Thoracic aorta (tissue), 2 donors: ENCODE data around the gene RNF19B. TPM values are rescaled to one million over a fixed set of nuclear protein-coding genes. Genes with fewer than 3 reads are reported as not detected.

ENCODE experiments used
- ATAC-seq: fragments of 150-250 bp; one replicate; pipeline ENCODE4 v1.8.0; 2017; ENCODE audit warnings: low read depth; ENCODE audit not compliant: insufficient number of reproducible peaks, low FRiP score
- DNase-seq: peaks from one replicate; pipeline ENCODE4 v3.0.0-alpha.2; 2020; ENCODE audit warnings: low spot score
- H3K27ac ChIP-seq, 2 donors: fragments of 200-600 bp; sonication (generic); 1 replicate in 1 of 2; 2 replicates in 1 of 2; pipeline ENCODE4 v1.5.1; 2016; ENCODE audit warnings: mild to moderate bottlenecking in 2 of 2, moderate library complexity in 2 of 2
- H3K27me3 ChIP-seq: fragments of 200-600 bp; sonication (generic); replicated peaks from 2 replicates; pipeline ENCODE4 v1.6.0; 2016; ENCODE audit warnings: mild to moderate bottlenecking; ENCODE audit not compliant: insufficient read depth
- H3K36me3 ChIP-seq: fragments of 200-600 bp; sonication (generic); one replicate; pipeline ENCODE4 v1.5.1; 2016
- H3K4me1 ChIP-seq, 2 donors: fragments of 200-600 bp; sonication (generic); 1 replicate in 1 of 2; 2 replicates in 1 of 2; pipeline versions ENCODE4 v1.5.1 to v1.6.0; 2016; ENCODE audit warnings: low read depth in 2 of 2, mild to moderate bottlenecking in 1 of 2; ENCODE audit not compliant: control insufficient read depth in 1 of 2
- H3K4me3 ChIP-seq: fragments of 200-600 bp; sonication (generic); 2 replicates; pipeline ENCODE4 v1.5.1; 2016; ENCODE audit warnings: mild to moderate bottlenecking
- H3K9me3 ChIP-seq: fragments of 200-600 bp; sonication (generic); 2 replicates; pipeline ENCODE4 v1.5.1; 2016
- total RNA-seq, 2 donors: library from RNA; depleted of rRNA; stranded (reverse); fragments of >200 nt; gene quantifications; one replicate each; pipeline versions ENCODE4 v1.1.0 to v1.2.3, GENCODE V29; 2016
- TF ChIP-seq, protein P1 (sequence below): fragments of 200-600 bp; sonication (generic); IDR thresholded peaks from one replicate; pipeline ENCODE4 v1.5.1; 2019; ENCODE audit warnings: antibody characterized with exemption

The RNF19B gene
- total RNA-seq, 2 donors from 2014 or later = 21.9 to 37.2 TPM

DNA sequence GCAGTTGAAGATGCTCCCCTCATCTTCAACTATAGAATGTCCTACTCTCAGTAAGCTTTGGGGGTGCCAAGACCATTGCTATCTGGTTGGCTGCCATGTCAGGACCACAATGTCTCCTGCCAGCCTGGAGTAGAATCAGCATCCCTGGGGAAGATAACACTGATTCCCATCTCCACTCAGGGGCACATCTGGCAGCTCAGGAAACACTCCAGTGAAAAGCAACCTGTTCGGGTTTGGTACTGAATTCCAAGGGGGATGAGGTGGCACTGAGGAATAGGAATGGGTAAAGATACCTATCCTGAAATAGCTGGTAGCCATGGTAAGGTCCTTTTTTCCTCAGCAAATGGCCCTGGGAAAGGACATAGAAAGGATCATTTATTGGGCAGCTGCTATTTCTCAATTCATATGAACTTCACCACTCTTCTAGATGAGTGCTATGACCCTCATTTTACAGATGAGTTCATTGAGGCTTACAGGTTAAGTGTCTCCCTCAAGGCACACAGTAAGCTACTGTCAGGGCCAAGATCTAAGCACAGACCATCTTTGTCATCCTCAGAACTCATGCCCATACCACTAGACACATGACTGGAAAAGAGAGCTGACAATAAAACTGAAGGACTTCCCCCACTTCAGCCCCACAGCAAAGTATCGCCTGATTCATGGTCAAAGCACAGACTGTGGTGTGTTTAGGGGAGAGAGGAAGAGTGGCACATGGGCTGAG is 40.7 kb upstream of the RNF19B start:
- H3K27ac ChIP-seq = no peak overlapping the region
- H3K9me3 ChIP-seq = no peaks in the 10 kb centered on the region
- no peaks in the 10 kb centered on the region for H3K4me1 ChIP-seq
- H3K27me3 ChIP-seq = no peaks in the 10 kb centered on the region
- TF ChIP-seq, protein P1, sequence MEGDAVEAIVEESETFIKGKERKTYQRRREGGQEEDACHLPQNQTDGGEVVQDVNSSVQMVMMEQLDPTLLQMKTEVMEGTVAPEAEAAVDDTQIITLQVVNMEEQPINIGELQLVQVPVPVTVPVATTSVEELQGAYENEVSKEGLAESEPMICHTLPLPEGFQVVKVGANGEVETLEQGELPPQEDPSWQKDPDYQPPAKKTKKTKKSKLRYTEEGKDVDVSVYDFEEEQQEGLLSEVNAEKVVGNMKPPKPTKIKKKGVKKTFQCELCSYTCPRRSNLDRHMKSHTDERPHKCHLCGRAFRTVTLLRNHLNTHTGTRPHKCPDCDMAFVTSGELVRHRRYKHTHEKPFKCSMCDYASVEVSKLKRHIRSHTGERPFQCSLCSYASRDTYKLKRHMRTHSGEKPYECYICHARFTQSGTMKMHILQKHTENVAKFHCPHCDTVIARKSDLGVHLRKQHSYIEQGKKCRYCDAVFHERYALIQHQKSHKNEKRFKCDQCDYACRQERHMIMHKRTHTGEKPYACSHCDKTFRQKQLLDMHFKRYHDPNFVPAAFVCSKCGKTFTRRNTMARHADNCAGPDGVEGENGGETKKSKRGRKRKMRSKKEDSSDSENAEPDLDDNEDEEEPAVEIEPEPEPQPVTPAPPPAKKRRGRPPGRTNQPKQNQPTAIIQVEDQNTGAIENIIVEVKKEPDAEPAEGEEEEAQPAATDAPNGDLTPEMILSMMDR = no peak
- peaks cover 7% of the 10 kb centered on the region for H3K36me3 ChIP-seq
- DNase-seq = no peak
- no peak for ATAC-seq
- H3K4me3 ChIP-seq = no peak overlapping the region

DNA sequence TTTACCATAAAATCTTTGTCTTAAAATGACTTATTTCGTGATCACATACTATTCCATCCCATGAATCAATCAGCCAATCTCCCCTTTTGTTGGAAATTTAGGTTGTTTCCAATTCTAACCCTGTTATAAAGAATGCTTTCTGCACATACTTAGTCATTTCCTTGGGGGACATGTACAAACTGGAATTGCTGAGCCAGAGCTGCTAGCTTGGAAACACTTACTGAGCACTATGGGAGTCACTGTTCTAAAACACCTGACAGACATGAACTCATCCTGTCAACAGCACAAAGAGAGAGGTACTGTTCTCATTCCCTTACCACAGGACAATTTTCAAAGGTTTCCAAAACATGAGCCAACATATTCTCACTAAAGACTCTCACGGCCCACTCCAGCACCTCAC is 40.0 kb upstream of the RNF19B start:
- Histone ChIP-seq H3K9me3 (no peaks in the 10 kb centered on the region), H3K27me3 (no peaks in the 10 kb centered on the region), H3K36me3 (peaks cover 7% of the 10 kb centered on the region), H3K4me1 (no peaks in the 10 kb centered on the region), H3K4me3 (no peak overlapping the region), H3K27ac (no peak overlapping the region)
- no peak for DNase-seq
- TF ChIP-seq, protein P1 = no peak
- ATAC-seq = no peak

DNA sequence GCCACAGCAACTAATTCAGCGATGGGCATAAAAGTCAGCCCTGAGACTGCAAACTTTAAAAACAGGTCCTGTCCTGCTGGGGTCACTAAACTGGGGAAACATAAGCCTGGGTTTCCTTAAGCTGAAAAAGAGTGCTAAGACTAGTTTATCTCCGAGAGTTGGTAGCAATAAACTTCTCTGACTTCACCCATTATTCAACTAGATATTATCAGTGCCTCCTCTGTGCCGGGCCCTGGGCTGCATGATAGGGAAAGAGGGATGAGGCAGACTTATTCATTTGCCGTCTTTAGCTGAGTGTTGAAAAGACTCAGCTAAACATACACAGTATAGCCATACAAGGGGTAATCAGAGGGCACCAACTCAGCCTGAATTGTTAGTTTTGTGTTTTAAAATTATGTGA is 39.0 kb upstream of the RNF19B start:
- Histone ChIP-seq H3K27ac (no peak overlapping the region), H3K4me1 (no peaks in the 10 kb centered on the region), H3K27me3 (no peaks in the 10 kb centered on the region), H3K9me3 (no peaks in the 10 kb centered on the region), H3K36me3 (peaks cover 7% of the 10 kb centered on the region), H3K4me3 (no peak overlapping the region)
- DNase-seq (no peak), ATAC-seq (no peak)
- TF ChIP-seq, protein P1 = no peak

DNA sequence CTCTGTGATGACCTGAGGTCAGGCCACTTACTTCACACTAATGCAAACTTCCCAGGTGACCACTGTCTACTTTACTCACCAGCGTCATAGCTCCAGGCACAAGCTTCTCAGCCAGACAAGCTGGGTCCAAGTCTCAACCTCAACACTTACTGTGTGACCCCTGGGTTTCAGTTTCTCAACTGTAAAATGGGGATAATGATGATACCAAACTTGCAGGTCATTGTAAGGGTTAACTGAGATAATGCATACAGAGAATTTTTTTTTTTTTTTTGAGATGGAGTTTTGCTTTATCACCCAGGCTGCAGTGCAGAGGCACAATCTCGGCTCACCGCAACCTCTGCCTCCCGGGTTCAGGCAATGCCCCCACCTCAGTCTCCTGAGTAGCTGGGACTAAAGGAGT is 37.4 kb upstream of the RNF19B start:
- H3K9me3 ChIP-seq = no peaks in the 10 kb centered on the region
- TF ChIP-seq, protein P1 = no peak
- H3K4me1 ChIP-seq = peaks cover 5 to 7% of the 10 kb centered on the region in 2 donors
- H3K36me3 ChIP-seq = no peaks in the 10 kb centered on the region
- no peak for ATAC-seq
- H3K27me3 ChIP-seq = no peaks in the 10 kb centered on the region
- no peak for DNase-seq
- H3K4me3 ChIP-seq = no peak overlapping the region
- H3K27ac ChIP-seq = no peak overlapping the region

DNA sequence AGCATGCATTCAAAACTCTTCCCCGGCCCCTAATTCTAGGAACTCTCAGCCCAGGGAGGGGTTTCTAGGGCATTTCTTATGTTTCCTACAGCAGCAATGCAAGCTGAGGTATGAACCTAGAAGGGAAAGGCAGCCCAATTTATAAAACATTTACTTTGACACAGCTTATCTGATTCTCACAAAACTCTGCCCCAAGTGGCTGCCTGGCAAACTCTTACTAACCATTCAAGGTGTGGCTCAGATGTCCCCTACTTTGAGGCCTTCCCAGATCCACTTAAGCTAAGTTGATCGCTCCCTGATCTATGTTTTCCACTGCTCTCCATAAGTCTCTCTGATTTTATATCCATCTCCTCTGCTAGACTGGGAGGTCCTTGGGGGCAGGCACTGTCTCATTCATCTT is 36.7 kb upstream of the RNF19B start:
- no peaks in the 10 kb centered on the region for H3K27me3 ChIP-seq
- TF ChIP-seq, protein P1 = no peak
- no peak overlapping the region for H3K27ac ChIP-seq
- H3K9me3 ChIP-seq = no peaks in the 10 kb centered on the region
- no peak for ATAC-seq
- peaks cover 6 to 7% of the 10 kb centered on the region in 2 donors for H3K4me1 ChIP-seq
- no peak for DNase-seq
- no peak overlapping the region for H3K4me3 ChIP-seq
- H3K36me3 ChIP-seq = no peaks in the 10 kb centered on the region
